OCI-M2 (cell line): ENCODE data around the gene RUNX3.

Experiments used
- DNase-seq: peaks from one replicate; lab custom pipeline; 2025; ENCODE audit not compliant: unreplicated experiment; lab: John Stamatoyannopoulos, UW

Gene RUNX3

GRCh38 chr1:24866211-24867083 lies 63.6 kb downstream of the RUNX3 start:
- no peak for DNase-seq

- no peak for DNase-seq
Observed at GRCh38 chr1:24865587-24865986, 64.5 kb downstream of the RUNX3 start.

GRCh38 chr1:24865168-24865567 lies 64.9 kb downstream of the RUNX3 start:
- no peak for DNase-seq

- DNase-seq = no peak
Observed at GRCh38 chr1:24864370-24864777, 65.7 kb downstream of the RUNX3 start.

GRCh38 chr1:24862775-24863483 lies 67.1 kb downstream of the RUNX3 start:
- DNase-seq = no peak

GRCh38 chr1:24861821-24862727 lies 68.0 kb downstream of the RUNX3 start:
- no peak for DNase-seq

- no peak for DNase-seq
Observed at GRCh38 chr1:24860841-24861240, 69.2 kb downstream of the RUNX3 start.

GRCh38 chr1:24859063-24860010 lies 70.7 kb downstream of the RUNX3 start:
- DNase-seq = no peak

- no peak for DNase-seq
Observed at GRCh38 chr1:24858277-24858676, 71.8 kb downstream of the RUNX3 start.

- DNase-seq = no peak
Observed at GRCh38 chr1:24857507-24858133, 72.5 kb downstream of the RUNX3 start.

- no peak for DNase-seq
Observed at GRCh38 chr1:24856787-24857506, 73.1 kb downstream of the RUNX3 start.

GRCh38 chr1:24855474-24855873 lies 74.6 kb downstream of the RUNX3 start:
- no peak for DNase-seq

GRCh38 chr1:24853649-24854048 lies 76.4 kb downstream of the RUNX3 start:
- no peak for DNase-seq

GRCh38 chr1:24850328-24850920 lies 79.7 kb downstream of the RUNX3 start:
- DNase-seq = no peak

- DNase-seq = no peak
Observed at GRCh38 chr1:24849672-24850295, 80.3 kb downstream of the RUNX3 start.
